Measurements from ENCODE around the gene CPN2. TPM values are rescaled to one million over a fixed set of nuclear protein-coding genes. Genes with fewer than 3 reads are reported as not detected.

CPN2 gene
- total RNA-seq, 1 experiment from 2014 or later: not detected

- Histone ChIP-seq H3K27ac (no peak overlapping the region), H3K9me3 (replicated peaks) (peaks cover 3% of the 10 kb centered on the region), H3K27me3 (replicated peaks) (no peaks in the 10 kb centered on the region), H3K4me1 (replicated peaks) (no peaks in the 10 kb centered on the region), H3K36me3 (no peaks in the 10 kb centered on the region), H3K4me3 (no peak overlapping the region)
- DNase-seq (ENCODE audit: low read depth in 1 of 2, low spot score in 2 of 2): no peak
These were observed 36.1 kb upstream of the CPN2 start for GRCh38 chr3:194387276-194387675.

GRCh38 chr3:194386648-194387047 lies 35.5 kb upstream of the CPN2 start:
- Histone ChIP-seq H3K36me3 (no peaks in the 10 kb centered on the region), H3K27ac (no peak overlapping the region), H3K4me1 (replicated peaks) (no peaks in the 10 kb centered on the region), H3K9me3 (replicated peaks) (peaks cover 3% of the 10 kb centered on the region), H3K27me3 (replicated peaks) (no peaks in the 10 kb centered on the region), H3K4me3 (no peak overlapping the region)
- DNase-seq (ENCODE audit: low read depth in 1 of 2, low spot score in 2 of 2): no peak

GRCh38 chr3:194386066-194386465 lies 34.9 kb upstream of the CPN2 start:
- Histone ChIP-seq H3K4me1 (replicated peaks) (no peaks in the 10 kb centered on the region), H3K36me3 (no peaks in the 10 kb centered on the region), H3K4me3 (no peak overlapping the region), H3K27me3 (replicated peaks) (no peaks in the 10 kb centered on the region), H3K27ac (no peak overlapping the region), H3K9me3 (replicated peaks) (peaks cover 3% of the 10 kb centered on the region; the same call in 1 of the 2 replicates)
- DNase-seq (ENCODE audit: low read depth in 1 of 2, low spot score in 2 of 2): no peak

- H3K27me3 ChIP-seq (replicated peaks): no peaks in the 10 kb centered on the region
- H3K36me3 ChIP-seq: no peaks in the 10 kb centered on the region
- H3K4me3 ChIP-seq: no peak overlapping the region
- H3K27ac ChIP-seq: no peak overlapping the region
- H3K9me3 ChIP-seq (replicated peaks): no peaks in the 10 kb centered on the region
- no peak for DNase-seq (ENCODE audit: low read depth in 1 of 2, low spot score in 2 of 2)
- H3K4me1 ChIP-seq (replicated peaks): no peaks in the 10 kb centered on the region
These were observed 33.5 kb upstream of the CPN2 start for GRCh38 chr3:194384569-194385001.

GRCh38 chr3:194384156-194384555 lies 33.0 kb upstream of the CPN2 start:
- H3K9me3 ChIP-seq (replicated peaks): no peaks in the 10 kb centered on the region
- no peak overlapping the region for H3K27ac ChIP-seq
- no peaks in the 10 kb centered on the region for H3K27me3 ChIP-seq (replicated peaks)
- DNase-seq (ENCODE audit: low read depth in 1 of 2, low spot score in 2 of 2): no peak
- no peaks in the 10 kb centered on the region for H3K4me1 ChIP-seq (replicated peaks)
- no peak overlapping the region for H3K4me3 ChIP-seq
- no peaks in the 10 kb centered on the region for H3K36me3 ChIP-seq

GRCh38 chr3:194383276-194383940 lies 32.3 kb upstream of the CPN2 start:
- no peaks in the 10 kb centered on the region for H3K27me3 ChIP-seq (replicated peaks)
- no peaks in the 10 kb centered on the region for H3K36me3 ChIP-seq
- H3K9me3 ChIP-seq (replicated peaks): no peaks in the 10 kb centered on the region
- no peaks in the 10 kb centered on the region for H3K4me1 ChIP-seq (replicated peaks)
- DNase-seq (ENCODE audit: low read depth in 1 of 2, low spot score in 2 of 2): no peak
- no peak overlapping the region for H3K4me3 ChIP-seq
- no peak overlapping the region for H3K27ac ChIP-seq

GRCh38 chr3:194382892-194383223 lies 31.7 kb upstream of the CPN2 start:
- DNase-seq (ENCODE audit: low read depth in 1 of 2, low spot score in 2 of 2): no peak
- no peaks in the 10 kb centered on the region for H3K27me3 ChIP-seq (replicated peaks)
- H3K4me3 ChIP-seq: no peak overlapping the region
- no peaks in the 10 kb centered on the region for H3K9me3 ChIP-seq (replicated peaks)
- no peak overlapping the region for H3K27ac ChIP-seq
- no peaks in the 10 kb centered on the region for H3K4me1 ChIP-seq (replicated peaks)
- no peaks in the 10 kb centered on the region for H3K36me3 ChIP-seq

- no peaks in the 10 kb centered on the region for H3K27me3 ChIP-seq (replicated peaks)
- H3K9me3 ChIP-seq (replicated peaks): no peaks in the 10 kb centered on the region
- H3K4me3 ChIP-seq: no peak overlapping the region
- no peak overlapping the region for H3K27ac ChIP-seq
- no peak for DNase-seq (ENCODE audit: low read depth in 1 of 2, low spot score in 2 of 2)
- H3K36me3 ChIP-seq: no peaks in the 10 kb centered on the region
- H3K4me1 ChIP-seq (replicated peaks): no peaks in the 10 kb centered on the region
These were observed 31.2 kb upstream of the CPN2 start for GRCh38 chr3:194382196-194382891.

GRCh38 chr3:194381460-194381875 lies 30.3 kb upstream of the CPN2 start:
- Histone ChIP-seq H3K9me3 (replicated peaks) (no peaks in the 10 kb centered on the region), H3K36me3 (no peaks in the 10 kb centered on the region), H3K4me1 (replicated peaks) (no peaks in the 10 kb centered on the region), H3K27me3 (replicated peaks) (no peaks in the 10 kb centered on the region), H3K4me3 (no peak overlapping the region), H3K27ac (no peak overlapping the region)
- no peak for DNase-seq (ENCODE audit: low read depth in 1 of 2, low spot score in 2 of 2)

- H3K9me3 ChIP-seq (replicated peaks): no peaks in the 10 kb centered on the region
- DNase-seq (ENCODE audit: low read depth in 1 of 2, low spot score in 2 of 2): no peak
- H3K4me3 ChIP-seq: no peak overlapping the region
- H3K36me3 ChIP-seq: no peaks in the 10 kb centered on the region
- no peaks in the 10 kb centered on the region for H3K27me3 ChIP-seq (replicated peaks)
- no peak overlapping the region for H3K27ac ChIP-seq
- no peaks in the 10 kb centered on the region for H3K4me1 ChIP-seq (replicated peaks)
These were observed 29.2 kb upstream of the CPN2 start for GRCh38 chr3:194380326-194380725.

GRCh38 chr3:194379651-194380050 lies 28.5 kb upstream of the CPN2 start:
- no peaks in the 10 kb centered on the region for H3K4me1 ChIP-seq (replicated peaks)

GRCh38 chr3:194379231-194379630 lies 28.1 kb upstream of the CPN2 start:
- H3K36me3 ChIP-seq: no peaks in the 10 kb centered on the region
- no peak overlapping the region for H3K27ac ChIP-seq
- no peak for DNase-seq (ENCODE audit: low read depth in 1 of 2, low spot score in 2 of 2)
- H3K4me1 ChIP-seq (replicated peaks): no peaks in the 10 kb centered on the region
- no peak overlapping the region for H3K4me3 ChIP-seq
- H3K9me3 ChIP-seq (replicated peaks): no peaks in the 10 kb centered on the region
- no peaks in the 10 kb centered on the region for H3K27me3 ChIP-seq (replicated peaks)

More at GRCh38 chr3:194379651-194380050, 28.5 kb upstream of the CPN2 start:
- no peak overlapping the region for H3K4me3 ChIP-seq
- no peaks in the 10 kb centered on the region for H3K9me3 ChIP-seq (replicated peaks)
- no peaks in the 10 kb centered on the region for H3K36me3 ChIP-seq
- H3K27ac ChIP-seq: no peak overlapping the region
- no peak for DNase-seq (ENCODE audit: low read depth in 1 of 2, low spot score in 2 of 2)
- no peaks in the 10 kb centered on the region for H3K27me3 ChIP-seq (replicated peaks)

- DNase-seq (ENCODE audit: low read depth in 1 of 2, low spot score in 2 of 2): no peak
- Histone ChIP-seq H3K4me3 (no peak overlapping the region), H3K9me3 (replicated peaks) (no peaks in the 10 kb centered on the region), H3K36me3 (no peaks in the 10 kb centered on the region), H3K27me3 (replicated peaks) (no peaks in the 10 kb centered on the region), H3K27ac (no peak overlapping the region), H3K4me1 (replicated peaks) (no peaks in the 10 kb centered on the region)
These were observed 26.6 kb upstream of the CPN2 start for GRCh38 chr3:194377708-194378107.

GRCh38 chr3:194376241-194376560 lies 25.1 kb upstream of the CPN2 start:
- Histone ChIP-seq H3K27me3 (replicated peaks) (no peaks in the 10 kb centered on the region), H3K9me3 (replicated peaks) (no peaks in the 10 kb centered on the region), H3K4me3 (no peak overlapping the region), H3K36me3 (no peaks in the 10 kb centered on the region), H3K4me1 (replicated peaks) (no peaks in the 10 kb centered on the region; the same call in 1 of the 2 replicates), H3K27ac (no peak overlapping the region)
- DNase-seq (ENCODE audit: low read depth in 1 of 2, low spot score in 2 of 2): no peak
